IMR-90 (cell line): Measurements from ENCODE around the gene TLR9. TPM values are rescaled to one million over a fixed set of nuclear protein-coding genes. Genes with fewer than 3 reads are reported as not detected.

Source experiments
- ATAC-seq: fragments of 200-7000 bp; cut with Tn5 transposase; 2 replicates; pipeline ENCODE4 v1.9.1; 2020; ENCODE audit warnings: low read depth, mild to moderate bottlenecking, moderate library complexity
- BruUV-seq: library from RNA; stranded (reverse); fragments of 400-500 nt; replicated peaks from 2 replicates; lab custom pipeline; 2021; lab: Mats Ljungman, UMichigan
- CTCF ChIA-PET: fragments of 300-600 bp; formaldehyde crosslinking; extraction: SDS; loops from one replicate; lab custom pipeline; 2021; ENCODE audit warnings: antibody characterized with exemption; lab: Yijun Ruan, JAX
- POLR2A ChIA-PET: fragments of 300-600 bp; sonication (Branson Sonifier 250); formaldehyde crosslinking; loops from one replicate; lab custom pipeline; 2022; ENCODE audit warnings: antibody characterized with exemption; ENCODE audit not compliant: unreplicated experiment; lab: Charles Lee
- DNase-seq: peaks from one replicate; pipeline ENCODE4 v3.0.0; 2013
- H2AFZ ChIP-seq: replicated peaks from 2 replicates; pipeline ENCODE3; 2013; ENCODE audit warnings: low read length, mild to moderate bottlenecking; ENCODE audit not compliant: poor library complexity
- H2AK5ac ChIP-seq: 2 replicates; pipeline ENCODE4 v1.6.1; 2013; ENCODE audit warnings: low read depth, low read length, inconsistent platforms
- H2AK9ac ChIP-seq: replicated peaks from 2 replicates; pipeline ENCODE3; 2013; ENCODE audit warnings: mild to moderate bottlenecking, low read depth, low read length, moderate library complexity; ENCODE audit not compliant: poor library complexity
- H2BK120ac ChIP-seq: 2 replicates; pipeline ENCODE4 v1.6.1; 2013; ENCODE audit warnings: low read depth, low read length, inconsistent platforms
- H2BK15ac ChIP-seq: 3 replicates; pipeline ENCODE4 v1.6.1; 2013; ENCODE audit warnings: low read depth, low read length, inconsistent platforms
- H2BK20ac ChIP-seq: 2 replicates; pipeline ENCODE4 v1.6.1; 2013; ENCODE audit warnings: low read depth, mild to moderate bottlenecking, inconsistent platforms, low read length, moderate library complexity
- H2BK5ac ChIP-seq: 2 replicates; pipeline ENCODE4 v1.6.1; 2013; ENCODE audit warnings: mild to moderate bottlenecking, low read depth, low read length, inconsistent platforms; ENCODE audit not compliant: poor library complexity, severe bottlenecking
- H3K14ac ChIP-seq: replicated peaks from 2 replicates; pipeline ENCODE4 v1.6.1; 2013; ENCODE audit warnings: low read depth, low read length, inconsistent platforms
- H3K18ac ChIP-seq: 2 replicates; pipeline ENCODE4 v1.6.1; 2013; ENCODE audit warnings: low read depth, low read length, control low read depth
- H3K23ac ChIP-seq: 2 replicates; pipeline ENCODE4 v1.6.1; 2013; ENCODE audit warnings: low read depth, low read length, inconsistent platforms
- H3K27ac ChIP-seq: 2 replicates; pipeline ENCODE4 v1.5.1; 2013; ENCODE audit warnings: mild to moderate bottlenecking, control low read depth, low read length; ENCODE audit not compliant: insufficient read depth
- H3K27me3 ChIP-seq: 2 replicates; pipeline ENCODE4 v1.6.1; 2013; ENCODE audit warnings: low read length; ENCODE audit not compliant: control insufficient read depth, insufficient read depth
- H3K36me3 ChIP-seq: 2 replicates; pipeline ENCODE4 v1.6.1; 2013; ENCODE audit warnings: low read length, mixed read lengths; ENCODE audit not compliant: control insufficient read depth, insufficient read depth
- H3K4ac ChIP-seq: 2 replicates; pipeline ENCODE4 v1.6.1; 2013; ENCODE audit warnings: low read depth, low read length, inconsistent platforms
- H3K4me1 ChIP-seq: 2 replicates; pipeline ENCODE4 v1.6.1; 2013; ENCODE audit warnings: low read length, mixed read lengths; ENCODE audit not compliant: control insufficient read depth, insufficient read depth
- H3K4me2 ChIP-seq: 2 replicates; pipeline ENCODE4 v1.6.1; 2013; ENCODE audit warnings: low read depth, mild to moderate bottlenecking, control low read depth, low read length, moderate library complexity
- H3K4me3 ChIP-seq: 2 replicates; pipeline ENCODE4 v1.5.1; 2013; ENCODE audit warnings: low read depth, mild to moderate bottlenecking, control low read depth, low read length, moderate library complexity; ENCODE audit not compliant: insufficient read depth
- H3K56ac ChIP-seq: 2 replicates; pipeline ENCODE4 v1.6.1; 2013; ENCODE audit warnings: low read length, inconsistent platforms; ENCODE audit not compliant: insufficient read depth; ENCODE audit errors: extremely low read depth
- H3K79me1 ChIP-seq, 2 experiments: 2 replicates each; pipeline ENCODE4 v1.6.1; 2013; ENCODE audit warnings: low read length in 2 of 2, inconsistent platforms in 1 of 2, low read depth in 1 of 2
- H3K9ac ChIP-seq: 2 replicates; pipeline ENCODE4 v1.6.1; 2013; ENCODE audit warnings: low read depth, low read length, control low read depth
- H3K9me1 ChIP-seq: 2 replicates; pipeline ENCODE4 v1.6.1; 2013; ENCODE audit warnings: low read length, inconsistent platforms; ENCODE audit not compliant: insufficient read depth
- H3K9me3 ChIP-seq: 2 replicates; pipeline ENCODE4 v1.6.1; 2013; ENCODE audit warnings: low read length; ENCODE audit not compliant: control insufficient read depth, insufficient read depth
- H4K20me1 ChIP-seq: 2 replicates; pipeline ENCODE4 v1.6.1; 2013; ENCODE audit warnings: low read length, inconsistent platforms; ENCODE audit not compliant: insufficient read depth
- H4K5ac ChIP-seq: 2 replicates; pipeline ENCODE4 v1.6.1; 2013; ENCODE audit warnings: mild to moderate bottlenecking, low read depth, low read length, control low read depth
- H4K8ac ChIP-seq, 2 experiments: 2 replicates each; pipeline ENCODE4 v1.6.1; 2013; ENCODE audit warnings: low read depth in 2 of 2, low read length in 2 of 2, control low read depth in 1 of 2, inconsistent platforms in 1 of 2
- H4K91ac ChIP-seq: 2 replicates; pipeline ENCODE4 v1.6.1; 2013; ENCODE audit warnings: low read depth, low read length, inconsistent platforms; ENCODE audit not compliant: insufficient read depth
- CHD1 ChIP-seq: IDR thresholded peaks from 2 replicates; pipeline ENCODE4 v1.6.1; 2012; ENCODE audit warnings: low read depth, low read length, improper control_type of control experiment
- CTCF ChIP-seq: conservative IDR thresholded peaks from 2 replicates; pipeline ENCODE4 v1.5.1; 2012; ENCODE audit warnings: mild to moderate bottlenecking, low read depth, low read length, improper control_type of control experiment
- ELK1 ChIP-seq: fragments of 150-350 bp; IDR thresholded peaks from 2 replicates; pipeline ENCODE4 v1.6.1; 2016; ENCODE audit warnings: low read depth, mild to moderate bottlenecking, low read length, moderate library complexity, borderline replicate concordance
- MAFK ChIP-seq: IDR thresholded peaks from 2 replicates; pipeline ENCODE4 v1.6.1; 2012; ENCODE audit warnings: low read depth, low read length, improper control_type of control experiment
- MAZ ChIP-seq: IDR thresholded peaks from 2 replicates; pipeline ENCODE4 v1.6.1; 2012; ENCODE audit warnings: low read depth, mild to moderate bottlenecking, low read length, improper control_type of control experiment, moderate library complexity, borderline replicate concordance
- MXI1 ChIP-seq: IDR thresholded peaks from 2 replicates; pipeline ENCODE4 v1.6.1; 2012; ENCODE audit warnings: low read depth, mild to moderate bottlenecking, low read length, moderate library complexity, borderline replicate concordance
- POLR2A ChIP-seq: IDR thresholded peaks from 2 replicates; pipeline ENCODE4 v1.6.1; 2012; ENCODE audit warnings: mild to moderate bottlenecking, low read depth, low read length
- RAD21 ChIP-seq: IDR thresholded peaks from 2 replicates; pipeline ENCODE4 v1.6.1; 2012; ENCODE audit warnings: low read length, improper control_type of control experiment
- RFX5 ChIP-seq: IDR thresholded peaks from 2 replicates; pipeline ENCODE4 v1.8.0; 2012; ENCODE audit warnings: low read depth, mild to moderate bottlenecking, low read length, moderate library complexity
- SMC3 ChIP-seq: fragments of 150-350 bp; IDR thresholded peaks from 2 replicates; pipeline ENCODE4 v1.6.1; 2016; ENCODE audit warnings: low read depth, mild to moderate bottlenecking, antibody characterized with exemption, low read length, moderate library complexity
- USF2 ChIP-seq: fragments of 150-350 bp; IDR thresholded peaks from 2 replicates; pipeline ENCODE4 v1.6.1; 2017; ENCODE audit warnings: mild to moderate bottlenecking, antibody characterized with exemption, low read length, low read depth
- WGBS, 2 experiments: methylation state at CpG; one replicate each; pipeline versions ENCODE4 v1.1.5 to v1.1.7; 2013; ENCODE audit warnings: missing lambda C conversion rate in 2 of 2; ENCODE audit not compliant: insufficient read length in 1 of 2; ENCODE audit errors: extremely low coverage in 2 of 2; 5-methylcytosine and 5-hydroxymethylcytosine counted together
- dilution Hi-C: fragments of 300-500 bp; cut with HindIII; formaldehyde crosslinking; loops from one replicate; pipeline ENCODE4 v1.14.3; 2018; ENCODE audit warnings: low sequenced_read_pairs; ENCODE audit not compliant: unreplicated experiment
- in situ Hi-C: fragments of 300-500 bp; cut with MboI; formaldehyde crosslinking; loops from 3 replicates; pipeline ENCODE4 v1.14.3; 2019; ENCODE audit warnings: low sequenced_read_pairs, inconsistent platforms, mixed read lengths
- intact Hi-C: fragments of 100-400 bp; cut with micrococcal nuclease; formaldehyde crosslinking; loops from 2 replicates; pipeline ENCODE4 v1.10.0; 2022
- polyA plus RNA-seq, 3 experiments: library from polyadenylated mRNA; depleted of rRNA; stranded (reverse); fragments of >200 nt; gene quantifications; 2 replicates each; pipeline ENCODE4 v1.2.3, GENCODE V29; 2012; ENCODE audit warnings: low replicate concordance in 1 of 3
- total RNA-seq: library from RNA; depleted of rRNA; stranded (reverse); fragments of >200 nt; gene quantifications from 2 replicates; pipeline ENCODE4 v1.2.3, GENCODE V29; 2012

TLR9 gene
- total and polyA plus RNA-seq, 2 of the 4 experiments (the other 2 are of a cell fraction) = not detected

GRCh38 chr3:52227766-52228165 lies 2.3 kb upstream of the TLR9 start:
- peaks cover 5 to 18% of the 10 kb centered on the region in 2 experiments; a peak in 3 of 4 replicates for H3K79me1 ChIP-seq
- DNase-seq (no peak), ATAC-seq (no peak)
- no peaks in the 10 kb centered on the region for H3K9me3 ChIP-seq
- no peaks in the 10 kb centered on the region for H3K9me1 ChIP-seq
- POLR2A ChIA-PET = no interaction called here
- H3K9ac ChIP-seq = no peak overlapping the region
- no peak overlapping the region for H2AK5ac ChIP-seq
- CTCF ChIA-PET = no interaction called here
- H2AFZ ChIP-seq = no peak overlapping the region
- H3K4me2 ChIP-seq = no peak overlapping the region
- no peak overlapping the region for H3K4me3 ChIP-seq
- no peak overlapping the region for H4K5ac ChIP-seq
- no peak overlapping the region for H2AK9ac ChIP-seq
- H2BK120ac ChIP-seq = no peak overlapping the region
- no peak for TF ChIP-seq MXI1
- TF ChIP-seq ELK1 = no peak
- TF ChIP-seq RAD21 = no peak
- no peak for TF ChIP-seq MAFK
- no peak for TF ChIP-seq POLR2A
- TF ChIP-seq SMC3 = no peak
- TF ChIP-seq RFX5 = no peak
- no peak for TF ChIP-seq MAZ
- TF ChIP-seq USF2 = no peak
- no peak for TF ChIP-seq CHD1
- TF ChIP-seq CTCF = no peak
- no peak overlapping the region for H3K4ac ChIP-seq
- no peak overlapping the region for H3K27ac ChIP-seq
- H4K8ac ChIP-seq = no peak overlapping the region
- H3K56ac ChIP-seq = no peak overlapping the region
- WGBS, 2 experiments = 60% methylated on average over 1 of the region's 7 CpGs; no CpG with 5 or more reads in 1 of the 2 experiments
- no peak overlapping the region for H4K91ac ChIP-seq
- H3K14ac ChIP-seq = no peak overlapping the region
- intact Hi-C loops = no loop called here
- in situ Hi-C loops = no loop called here
- no peak overlapping the region for H2BK5ac ChIP-seq
- no TSS peak for BruUV-seq
- no peak overlapping the region for H3K23ac ChIP-seq
- dilution Hi-C loops = no loop called here
- no peak overlapping the region for H2BK20ac ChIP-seq
- H4K20me1 ChIP-seq = peaks cover 22% of the 10 kb centered on the region
- H3K36me3 ChIP-seq = peaks cover 43% of the 10 kb centered on the region
- H3K18ac ChIP-seq = no peak overlapping the region
- no peaks in the 10 kb centered on the region for H3K4me1 ChIP-seq
- no peak overlapping the region for H2BK15ac ChIP-seq
- H3K27me3 ChIP-seq = no peaks in the 10 kb centered on the region
